Measurements from ENCODE around the gene EDN2. TPM values are rescaled to one million over a fixed set of nuclear protein-coding genes. Genes with fewer than 3 reads are reported as not detected.
A peak's percentile ranks its signal among the peaks of the same experiment; 100 is the strongest.

The EDN2 gene
- total RNA-seq, 1 donor from 2014 or later: not detected

DNA sequence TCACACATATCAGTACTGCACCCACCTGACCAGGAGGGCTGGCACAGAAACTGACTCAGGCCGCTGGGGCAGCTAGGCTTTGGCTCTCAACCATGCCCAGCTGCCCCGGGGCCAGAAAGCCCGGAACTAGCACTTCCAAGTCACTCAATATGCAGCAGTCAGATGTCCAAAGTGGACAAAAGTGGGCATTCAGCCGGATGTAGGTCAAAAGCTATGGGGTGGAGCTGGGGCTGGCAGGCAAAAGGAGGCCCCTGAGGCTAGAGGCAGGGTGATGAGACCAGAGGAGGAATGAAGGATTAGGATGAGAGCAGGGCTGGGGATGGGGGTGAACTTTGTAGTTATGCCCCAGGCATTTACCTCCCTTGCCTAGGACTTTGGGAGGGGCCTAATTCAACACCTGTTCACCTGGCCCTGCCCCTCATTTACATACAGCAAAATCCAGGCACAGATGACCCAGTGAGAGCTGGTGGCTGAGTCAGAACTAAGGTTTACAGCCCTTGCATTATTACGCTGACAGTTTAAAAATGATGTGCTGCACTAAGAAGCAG lies 30.7 kb upstream of the EDN2 start:
- Mint-ChIP-seq H3K9me3 (no peaks in the 10 kb centered on the region), H3K4me1 (peaks cover 32% of the 10 kb centered on the region), H3K27me3 (ENCODE audit: low read depth) (no peaks in the 10 kb centered on the region), H3K27ac (ENCODE audit: unreplicated experiment) (no peak overlapping the region), H3K36me3 (ENCODE audit: low read depth) (no peaks in the 10 kb centered on the region), H3K4me3 (peak overlapping the region; percentile 57)
- DNase-seq (ENCODE audit: low read depth, low spot score): no peak
- TF ChIP-seq, protein P1, sequence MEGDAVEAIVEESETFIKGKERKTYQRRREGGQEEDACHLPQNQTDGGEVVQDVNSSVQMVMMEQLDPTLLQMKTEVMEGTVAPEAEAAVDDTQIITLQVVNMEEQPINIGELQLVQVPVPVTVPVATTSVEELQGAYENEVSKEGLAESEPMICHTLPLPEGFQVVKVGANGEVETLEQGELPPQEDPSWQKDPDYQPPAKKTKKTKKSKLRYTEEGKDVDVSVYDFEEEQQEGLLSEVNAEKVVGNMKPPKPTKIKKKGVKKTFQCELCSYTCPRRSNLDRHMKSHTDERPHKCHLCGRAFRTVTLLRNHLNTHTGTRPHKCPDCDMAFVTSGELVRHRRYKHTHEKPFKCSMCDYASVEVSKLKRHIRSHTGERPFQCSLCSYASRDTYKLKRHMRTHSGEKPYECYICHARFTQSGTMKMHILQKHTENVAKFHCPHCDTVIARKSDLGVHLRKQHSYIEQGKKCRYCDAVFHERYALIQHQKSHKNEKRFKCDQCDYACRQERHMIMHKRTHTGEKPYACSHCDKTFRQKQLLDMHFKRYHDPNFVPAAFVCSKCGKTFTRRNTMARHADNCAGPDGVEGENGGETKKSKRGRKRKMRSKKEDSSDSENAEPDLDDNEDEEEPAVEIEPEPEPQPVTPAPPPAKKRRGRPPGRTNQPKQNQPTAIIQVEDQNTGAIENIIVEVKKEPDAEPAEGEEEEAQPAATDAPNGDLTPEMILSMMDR (conservative IDR thresholded peaks at IDR 0.05): no peak

DNA sequence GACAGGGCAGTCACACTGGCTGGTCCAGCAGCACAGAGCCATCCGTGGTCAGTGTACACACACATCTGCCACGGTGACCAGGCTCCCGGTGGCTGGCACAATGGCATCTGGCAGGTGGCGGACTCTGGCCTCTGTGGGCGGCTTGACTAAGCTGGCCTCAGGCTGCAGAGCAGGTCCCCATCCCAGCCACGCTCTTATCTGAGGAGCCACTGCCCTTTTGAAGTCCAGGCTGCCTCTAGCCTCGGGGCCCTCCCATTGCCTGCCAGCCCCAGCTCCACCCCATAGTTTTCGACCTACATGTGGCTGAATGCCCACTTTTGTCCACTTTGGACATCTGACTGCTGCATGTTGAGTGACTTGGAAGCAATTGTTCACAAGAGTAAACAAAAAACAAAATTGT lies 29.9 kb upstream of the EDN2 start:
- no peaks in the 10 kb centered on the region for H3K27me3 Mint-ChIP-seq (ENCODE audit: low read depth)
- no peak for DNase-seq (ENCODE audit: low read depth, low spot score)
- no peaks in the 10 kb centered on the region for H3K9me3 Mint-ChIP-seq
- TF ChIP-seq, protein P1 (conservative IDR thresholded peaks at IDR 0.05): no peak
- no peak overlapping the region for H3K27ac Mint-ChIP-seq (ENCODE audit: unreplicated experiment)
- no peaks in the 10 kb centered on the region for H3K36me3 Mint-ChIP-seq (ENCODE audit: low read depth)
- no peak overlapping the region for H3K4me3 Mint-ChIP-seq
- peaks cover 32% of the 10 kb centered on the region for H3K4me1 Mint-ChIP-seq

DNA sequence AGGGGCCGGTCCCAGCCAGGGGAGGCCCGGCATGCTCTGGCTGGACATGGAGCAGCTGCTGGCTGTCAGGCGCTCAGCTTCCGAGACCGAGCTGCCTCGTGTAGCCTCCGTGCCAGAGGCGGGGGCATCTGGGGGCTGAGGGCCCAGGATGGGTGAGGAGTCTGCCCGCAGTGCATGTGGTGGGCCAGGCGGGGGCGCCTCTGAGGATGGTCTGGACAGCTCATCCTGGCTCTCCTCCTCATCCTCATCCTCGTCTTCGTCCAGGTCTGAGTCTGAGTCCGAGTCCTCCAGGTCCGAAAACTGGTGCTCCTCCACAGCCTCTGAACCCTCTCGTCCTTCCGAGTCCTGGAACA lies 28.9 kb upstream of the EDN2 start:
- H3K4me1 Mint-ChIP-seq: peaks cover 32% of the 10 kb centered on the region
- no peaks in the 10 kb centered on the region for H3K36me3 Mint-ChIP-seq (ENCODE audit: low read depth)
- TF ChIP-seq, protein P1 (conservative IDR thresholded peaks at IDR 0.05): peak; percentile 47
- H3K27me3 Mint-ChIP-seq (ENCODE audit: low read depth): no peaks in the 10 kb centered on the region
- no peak for DNase-seq (ENCODE audit: low read depth, low spot score)
- no peaks in the 10 kb centered on the region for H3K9me3 Mint-ChIP-seq
- no peak overlapping the region for H3K27ac Mint-ChIP-seq (ENCODE audit: unreplicated experiment)
- no peak overlapping the region for H3K4me3 Mint-ChIP-seq

DNA sequence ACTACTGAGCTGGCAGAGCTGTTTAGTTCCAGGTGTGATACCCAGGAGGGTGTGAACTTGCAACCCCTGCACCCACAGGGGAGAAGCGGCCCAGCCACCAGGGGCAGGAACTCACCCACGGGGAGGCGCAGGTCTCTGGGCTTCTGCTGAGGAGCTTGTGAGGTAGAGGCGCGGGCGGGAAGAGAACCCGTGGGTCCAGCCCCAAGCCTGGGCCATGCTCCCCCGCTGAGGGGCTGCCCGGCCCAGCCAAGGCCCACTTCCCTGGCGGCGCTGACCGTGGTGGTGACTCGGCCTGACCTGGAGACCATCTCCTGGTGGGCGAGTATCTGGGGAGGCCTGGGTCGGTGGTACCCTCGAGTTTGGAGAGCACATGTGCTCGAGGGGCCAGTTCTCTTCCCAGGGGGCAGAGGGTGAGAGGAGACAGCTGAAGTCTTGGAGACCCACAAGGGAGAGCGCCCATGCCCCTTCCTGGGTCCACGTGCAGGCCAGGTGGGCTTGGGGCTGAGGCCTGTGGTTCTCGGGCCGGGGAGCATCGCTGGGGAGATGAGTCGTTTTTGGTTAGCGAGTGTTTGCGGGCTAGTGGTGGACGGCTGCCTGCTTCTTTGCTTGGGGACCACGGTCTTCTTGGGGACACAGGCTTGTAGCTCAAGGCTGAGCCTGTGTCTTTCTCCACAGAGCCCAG lies 28.4 kb upstream of the EDN2 start:
- peaks cover 32% of the 10 kb centered on the region for H3K4me1 Mint-ChIP-seq
- H3K27me3 Mint-ChIP-seq (ENCODE audit: low read depth): no peaks in the 10 kb centered on the region
- H3K36me3 Mint-ChIP-seq (ENCODE audit: low read depth): no peaks in the 10 kb centered on the region
- no peak overlapping the region for H3K4me3 Mint-ChIP-seq
- TF ChIP-seq, protein P1 (conservative IDR thresholded peaks at IDR 0.05): no peak
- no peak for DNase-seq (ENCODE audit: low read depth, low spot score)
- no peak overlapping the region for H3K27ac Mint-ChIP-seq (ENCODE audit: unreplicated experiment)
- H3K9me3 Mint-ChIP-seq: no peaks in the 10 kb centered on the region

DNA sequence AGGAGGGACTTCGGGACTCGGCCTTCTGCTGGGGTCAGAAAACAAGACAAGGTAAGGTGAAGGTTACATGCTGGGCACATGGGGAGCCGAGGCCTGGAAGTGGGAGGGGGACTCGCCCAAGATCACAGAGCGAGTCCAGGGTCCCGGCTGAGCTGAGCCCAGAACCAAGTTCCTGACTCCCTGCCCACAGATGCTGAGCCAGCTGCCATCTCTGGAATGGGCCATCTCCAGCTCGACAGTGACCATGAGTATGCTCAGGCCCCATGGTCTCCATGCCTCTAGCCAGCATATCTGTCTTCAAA lies 26.7 kb upstream of the EDN2 start:
- no peak for DNase-seq (ENCODE audit: low read depth, low spot score)
- no peak overlapping the region for H3K27ac Mint-ChIP-seq (ENCODE audit: unreplicated experiment)
- H3K4me1 Mint-ChIP-seq: peaks cover 21% of the 10 kb centered on the region
- H3K27me3 Mint-ChIP-seq (ENCODE audit: low read depth): no peaks in the 10 kb centered on the region
- H3K9me3 Mint-ChIP-seq: no peaks in the 10 kb centered on the region
- H3K4me3 Mint-ChIP-seq: no peak overlapping the region
- TF ChIP-seq, protein P1 (conservative IDR thresholded peaks at IDR 0.05): no peak
- H3K36me3 Mint-ChIP-seq (ENCODE audit: low read depth): no peaks in the 10 kb centered on the region

Measured in neural crest cell (in vitro differentiated cells).